K562 (cell line): ENCODE results near the gene OPA3.

Experiments
- CAMTA2 ChIP-seq: fragments of 250-450 bp; sonication (Bioruptor Pico); conservative IDR thresholded peaks from 2 replicates; pipeline ENCODE4 v1.5.1; 2022
- RFX5 ChIP-seq: IDR thresholded peaks from 2 replicates; pipeline ENCODE4 v1.6.1; 2011; ENCODE audit warnings: low read depth, mild to moderate bottlenecking, improper control_type of control experiment, low read length
- TF ChIP-seq, protein P1 (sequence below): sonication (generic); formaldehyde crosslinking; IDR thresholded peaks from 2 replicates; pipeline ENCODE4 v1.8.1; 2023; ENCODE audit warnings: mild to moderate bottlenecking, missing genetic modification reagents, moderate library complexity
- TF ChIP-seq, protein P2 (sequence below), 3 experiments: IDR thresholded peaks in 2 of 3; conservative IDR thresholded peaks in 1 of 3; 2 replicates each; pipeline ENCODE4 v1.5.1; 2011 to 2012; ENCODE audit warnings: low read length in 3 of 3, mild to moderate bottlenecking in 3 of 3, control low read depth in 2 of 3, improper control_type of control experiment in 1 of 3, inconsistent platforms in 1 of 3, low read depth in 1 of 3, mixed read lengths in 1 of 3, moderate library complexity in 1 of 3; ENCODE audit not compliant: insufficient read depth in 2 of 3

DNA sequence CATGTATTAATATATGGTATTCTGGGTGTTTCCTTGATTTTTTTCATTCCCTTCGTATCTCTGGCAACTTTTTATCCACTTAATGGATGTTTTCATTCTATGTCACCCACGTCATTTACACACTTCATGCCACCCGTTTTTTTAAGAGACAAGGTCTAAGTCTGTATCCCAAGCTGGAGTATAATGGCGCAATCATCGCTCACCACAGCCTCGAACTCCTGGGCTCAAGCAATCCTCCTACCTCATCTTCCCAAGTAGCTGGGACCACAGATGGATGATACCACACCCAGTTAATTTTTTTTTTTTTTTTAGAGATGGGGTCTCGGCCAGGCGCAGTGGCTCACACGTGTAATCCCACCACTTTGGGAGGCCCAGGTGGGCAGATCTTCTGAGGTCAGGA is 80.7 kb downstream of the OPA3 start:
- TF ChIP-seq, protein P1, sequence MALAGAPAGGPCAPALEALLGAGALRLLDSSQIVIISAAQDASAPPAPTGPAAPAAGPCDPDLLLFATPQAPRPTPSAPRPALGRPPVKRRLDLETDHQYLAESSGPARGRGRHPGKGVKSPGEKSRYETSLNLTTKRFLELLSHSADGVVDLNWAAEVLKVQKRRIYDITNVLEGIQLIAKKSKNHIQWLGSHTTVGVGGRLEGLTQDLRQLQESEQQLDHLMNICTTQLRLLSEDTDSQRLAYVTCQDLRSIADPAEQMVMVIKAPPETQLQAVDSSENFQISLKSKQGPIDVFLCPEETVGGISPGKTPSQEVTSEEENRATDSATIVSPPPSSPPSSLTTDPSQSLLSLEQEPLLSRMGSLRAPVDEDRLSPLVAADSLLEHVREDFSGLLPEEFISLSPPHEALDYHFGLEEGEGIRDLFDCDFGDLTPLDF (CRISPR knock-in tag), result no peak
- TF ChIP-seq, protein P2, sequence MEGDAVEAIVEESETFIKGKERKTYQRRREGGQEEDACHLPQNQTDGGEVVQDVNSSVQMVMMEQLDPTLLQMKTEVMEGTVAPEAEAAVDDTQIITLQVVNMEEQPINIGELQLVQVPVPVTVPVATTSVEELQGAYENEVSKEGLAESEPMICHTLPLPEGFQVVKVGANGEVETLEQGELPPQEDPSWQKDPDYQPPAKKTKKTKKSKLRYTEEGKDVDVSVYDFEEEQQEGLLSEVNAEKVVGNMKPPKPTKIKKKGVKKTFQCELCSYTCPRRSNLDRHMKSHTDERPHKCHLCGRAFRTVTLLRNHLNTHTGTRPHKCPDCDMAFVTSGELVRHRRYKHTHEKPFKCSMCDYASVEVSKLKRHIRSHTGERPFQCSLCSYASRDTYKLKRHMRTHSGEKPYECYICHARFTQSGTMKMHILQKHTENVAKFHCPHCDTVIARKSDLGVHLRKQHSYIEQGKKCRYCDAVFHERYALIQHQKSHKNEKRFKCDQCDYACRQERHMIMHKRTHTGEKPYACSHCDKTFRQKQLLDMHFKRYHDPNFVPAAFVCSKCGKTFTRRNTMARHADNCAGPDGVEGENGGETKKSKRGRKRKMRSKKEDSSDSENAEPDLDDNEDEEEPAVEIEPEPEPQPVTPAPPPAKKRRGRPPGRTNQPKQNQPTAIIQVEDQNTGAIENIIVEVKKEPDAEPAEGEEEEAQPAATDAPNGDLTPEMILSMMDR (IDR thresholded peaks at IDR 0.05 in 2 of 3, conservative IDR thresholded peaks at IDR 0.05 in 1 of 3; ENCODE audit: insufficient read depth in 2 of 3, low read depth in 1 of 3, low read length in 3 of 3), result no peak
- no peak for TF ChIP-seq CAMTA2 (CRISPR knock-in tag)
- TF ChIP-seq RFX5, result no peak
